HG03469 (cell line): ENCODE results near the gene CENPN.
A peak's percentile ranks its signal among the peaks of the same experiment; 100 is the strongest.

Source experiments
- ATAC-seq: cut with Tn5 transposase; IDR thresholded peaks from one replicate; pipeline ENCODE4 v1.9.1; 2021; ENCODE audit warnings: mild to moderate bottlenecking, moderate library complexity, moderate number of reproducible peaks; ENCODE audit not compliant: unreplicated experiment

CENPN gene

GRCh38 chr16:80990978-80991377 is 16.0 kb upstream of the CENPN start:
- no peak for ATAC-seq

- no peak for ATAC-seq
These were observed 15.1 kb upstream of the CENPN start for GRCh38 chr16:80991792-80992430.

GRCh38 chr16:80992676-80993293 is 14.2 kb upstream of the CENPN start:
- no peak for ATAC-seq

GRCh38 chr16:80993307-80993706 is 13.7 kb upstream of the CENPN start:
- no peak for ATAC-seq

- no peak for ATAC-seq
These were observed 13.2 kb upstream of the CENPN start for GRCh38 chr16:80993834-80994233.

- no peak for ATAC-seq
These were observed 12.6 kb upstream of the CENPN start for GRCh38 chr16:80994451-80994850.

- no peak for ATAC-seq
These were observed 10.3 kb upstream of the CENPN start for GRCh38 chr16:80996688-80997138.

- no peak for ATAC-seq
These were observed 9.7 kb upstream of the CENPN start for GRCh38 chr16:80997139-80997798.

- ATAC-seq, result no peak
These were observed 8.9 kb upstream of the CENPN start for GRCh38 chr16:80997964-80998620.

- no peak for ATAC-seq
These were observed 6.1 kb upstream of the CENPN start for GRCh38 chr16:81000873-81001272.

GRCh38 chr16:81001330-81001729 is 5.7 kb upstream of the CENPN start:
- ATAC-seq, result no peak

- ATAC-seq, result no peak
These were observed 4.0 kb upstream of the CENPN start for GRCh38 chr16:81003064-81003463.

- ATAC-seq, result no peak
These were observed 3.2 kb upstream of the CENPN start for GRCh38 chr16:81003610-81004460.

GRCh38 chr16:81004646-81005353 is 2.2 kb upstream of the CENPN start:
- ATAC-seq, result no peak

- ATAC-seq, result no peak
These were observed 1.3 kb upstream of the CENPN start for GRCh38 chr16:81005610-81006161.

GRCh38 chr16:81006211-81006812 is 702 bp upstream of the CENPN start:
- peak; percentile 13 for ATAC-seq

GRCh38 chr16:81008505-81008789 is 1.4 kb downstream of the CENPN start:
- no peak for ATAC-seq

- ATAC-seq, result no peak
These were observed 6.0 kb downstream of the CENPN start for GRCh38 chr16:81012974-81013373.

- ATAC-seq, result no peak
These were observed 7.7 kb downstream of the CENPN start for GRCh38 chr16:81014672-81015071.

- no peak for ATAC-seq
These were observed 11.5 kb downstream of the CENPN start for GRCh38 chr16:81018496-81018895.
